CD4-positive, alpha-beta T cell treated with Interleukin-10 for 1 hour (primary cell): Measurements from ENCODE around the gene GSG1L2.
"Not testable (repeated sequence)": the region's sequence is repeated elsewhere in the genome, so short reads cannot be mapped to it uniquely, and the experiment has no call there.

Experiments used
- DNase-seq: peaks from one replicate; pipeline ENCODE4 v3.0.0-alpha.2; 2020

GSG1L2 gene

DNA sequence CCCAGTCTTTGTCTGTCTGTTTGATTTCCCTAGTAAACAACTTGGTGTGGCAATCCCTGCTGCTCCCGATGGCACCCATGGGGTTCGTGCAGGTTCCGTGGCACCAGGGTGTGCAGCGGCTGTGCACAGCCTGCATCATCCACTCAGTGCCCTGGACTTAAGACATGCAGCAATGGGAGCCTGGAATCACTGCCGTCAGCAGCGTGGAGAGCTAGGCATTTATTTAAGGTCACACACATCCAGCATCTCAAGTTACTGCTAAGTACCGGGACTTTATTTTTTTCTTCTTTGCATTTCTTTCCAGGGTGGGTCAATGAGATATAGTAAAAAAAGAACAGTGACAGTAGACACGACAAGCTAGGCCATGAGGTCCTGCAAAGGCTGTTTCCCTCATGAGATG, 33.3 kb downstream of the GSG1L2 start:
- DNase-seq = no peak

DNA sequence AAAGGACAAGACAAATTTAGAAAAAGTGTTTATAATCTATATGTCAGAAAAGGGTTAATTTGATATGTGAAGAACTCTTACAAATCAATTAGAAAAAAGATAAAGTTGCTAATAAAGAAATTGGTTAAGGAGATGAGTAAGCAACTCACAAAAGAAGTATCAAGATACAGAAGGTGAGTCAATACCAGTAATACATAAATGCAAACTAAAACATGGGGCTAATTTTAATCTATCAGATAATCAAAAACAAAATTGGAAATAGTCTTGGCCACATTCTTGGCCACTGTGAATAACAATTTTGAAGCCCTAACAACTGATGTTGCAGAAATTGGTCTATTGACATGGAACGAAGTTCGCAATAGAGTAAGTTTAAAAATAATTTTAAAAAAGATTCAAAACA, 37.3 kb downstream of the GSG1L2 start:
- no peak for DNase-seq

DNA sequence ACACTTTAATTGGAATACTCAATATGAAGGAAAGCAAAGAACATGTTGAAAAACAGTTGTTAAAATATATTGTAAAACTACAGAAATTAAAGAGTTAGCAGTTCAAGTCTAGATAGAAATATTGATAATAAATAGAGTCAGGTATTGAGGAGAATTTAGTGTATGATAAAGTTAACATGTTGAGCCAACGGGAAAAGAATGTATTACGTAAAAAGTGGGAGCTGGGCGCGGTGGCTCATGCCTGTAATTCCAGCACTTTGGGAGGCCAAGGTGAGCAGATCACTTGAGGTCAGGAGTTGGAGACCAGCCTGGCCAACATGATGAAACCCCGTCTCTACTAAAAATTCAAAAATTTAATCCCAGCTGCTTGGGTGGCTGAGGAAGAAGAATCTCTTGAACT, 38.4 kb downstream of the GSG1L2 start:
- not testable (repeated sequence) for DNase-seq

DNA sequence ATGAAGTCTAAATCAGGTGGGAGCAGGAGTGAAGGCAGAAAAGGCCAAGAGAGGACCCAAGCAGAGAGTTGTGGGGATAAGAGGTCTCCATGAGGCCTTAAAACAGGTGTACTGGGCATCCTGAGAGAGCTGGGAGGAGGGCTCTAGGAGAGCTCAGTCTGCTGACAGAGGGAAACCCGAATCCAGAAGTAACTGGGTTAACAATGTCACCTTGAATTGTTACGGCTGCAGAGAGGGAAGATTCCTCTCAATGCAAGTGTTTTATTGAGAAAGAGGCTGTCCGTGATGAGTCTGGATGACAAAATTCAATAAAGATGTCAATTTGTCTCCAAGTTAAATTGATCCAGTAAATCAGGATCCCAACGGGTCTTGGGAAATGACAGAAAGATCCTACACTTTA, 38.8 kb downstream of the GSG1L2 start:
- no peak for DNase-seq

DNA sequence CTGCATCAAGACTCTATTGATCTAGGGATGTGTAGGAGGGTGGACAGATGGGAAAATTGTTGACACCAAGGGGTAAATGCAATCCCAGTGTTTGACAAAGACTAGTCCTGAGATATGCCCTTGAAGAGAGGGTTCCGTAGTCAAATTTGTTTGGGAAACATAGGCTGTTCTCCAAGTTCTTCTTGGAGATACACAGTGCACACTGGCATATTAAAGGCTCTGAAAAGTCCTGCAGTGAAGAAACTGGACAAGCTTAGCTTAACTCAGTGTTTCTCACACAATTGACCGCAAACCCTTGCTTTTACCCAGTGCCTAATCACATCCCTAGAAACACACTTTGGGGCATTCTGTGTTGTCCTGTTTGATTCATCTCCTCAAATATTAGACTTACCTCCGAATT, 41.3 kb downstream of the GSG1L2 start:
- no peak for DNase-seq

DNA sequence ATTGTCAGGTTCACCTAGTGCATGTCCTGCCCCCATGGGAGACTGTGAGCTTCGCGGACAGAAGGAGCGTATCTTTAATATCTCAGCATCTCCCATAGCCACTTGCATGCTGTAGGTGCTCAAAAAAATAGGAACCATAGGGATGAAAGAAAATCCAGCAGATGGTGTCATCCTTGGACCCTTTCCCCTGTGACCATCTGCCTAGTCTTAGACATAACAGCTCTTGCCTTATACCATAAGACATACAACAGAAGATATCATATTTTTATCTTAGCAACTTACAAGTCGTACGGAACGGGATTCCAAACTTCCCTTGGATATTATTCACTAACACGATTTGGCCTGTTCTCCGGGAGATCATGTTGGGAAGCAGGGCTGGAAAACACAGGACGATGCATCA, 45.0 kb downstream of the GSG1L2 start:
- no peak for DNase-seq

DNA sequence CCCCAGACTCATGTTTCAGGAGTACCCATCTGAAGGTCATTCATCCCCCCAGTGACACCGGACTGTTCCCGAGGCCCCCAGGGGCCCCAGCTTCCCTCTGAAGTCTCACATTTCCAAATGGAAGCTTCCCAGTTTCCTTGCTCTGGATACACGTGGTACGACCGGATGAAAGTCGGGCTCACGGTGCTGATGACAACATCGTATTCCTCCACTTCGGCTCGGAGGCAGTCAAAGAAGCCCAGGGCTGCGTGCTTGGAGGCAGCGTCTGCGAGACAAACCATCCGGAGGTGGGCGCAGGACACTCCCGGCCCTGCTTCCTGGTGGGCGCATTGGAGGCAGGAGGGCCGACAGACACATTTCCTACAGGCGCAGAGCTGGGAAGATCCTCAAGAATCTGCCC, 49.2 kb downstream of the GSG1L2 start:
- DNase-seq = no peak

DNA sequence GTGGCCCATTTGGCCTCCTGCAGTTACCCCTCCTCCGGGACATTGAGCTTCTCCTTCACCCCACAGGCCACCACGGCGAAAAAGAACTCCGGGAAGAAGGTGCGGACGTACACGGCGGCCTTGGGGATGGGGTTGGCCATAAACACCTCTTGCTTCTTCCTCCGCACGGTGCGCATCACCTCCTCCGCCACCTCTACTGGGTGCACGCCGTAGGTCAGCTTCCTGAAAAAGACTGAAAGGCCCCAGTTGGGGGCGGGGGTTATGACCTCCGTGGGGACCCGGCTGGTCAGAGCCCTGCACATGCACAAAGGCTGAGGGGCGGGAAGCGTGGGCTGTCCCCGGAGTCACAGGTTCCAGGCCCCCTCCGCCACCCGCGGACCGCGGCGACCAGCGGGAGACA, 50.4 kb downstream of the GSG1L2 start:
- DNase-seq = no peak

DNA sequence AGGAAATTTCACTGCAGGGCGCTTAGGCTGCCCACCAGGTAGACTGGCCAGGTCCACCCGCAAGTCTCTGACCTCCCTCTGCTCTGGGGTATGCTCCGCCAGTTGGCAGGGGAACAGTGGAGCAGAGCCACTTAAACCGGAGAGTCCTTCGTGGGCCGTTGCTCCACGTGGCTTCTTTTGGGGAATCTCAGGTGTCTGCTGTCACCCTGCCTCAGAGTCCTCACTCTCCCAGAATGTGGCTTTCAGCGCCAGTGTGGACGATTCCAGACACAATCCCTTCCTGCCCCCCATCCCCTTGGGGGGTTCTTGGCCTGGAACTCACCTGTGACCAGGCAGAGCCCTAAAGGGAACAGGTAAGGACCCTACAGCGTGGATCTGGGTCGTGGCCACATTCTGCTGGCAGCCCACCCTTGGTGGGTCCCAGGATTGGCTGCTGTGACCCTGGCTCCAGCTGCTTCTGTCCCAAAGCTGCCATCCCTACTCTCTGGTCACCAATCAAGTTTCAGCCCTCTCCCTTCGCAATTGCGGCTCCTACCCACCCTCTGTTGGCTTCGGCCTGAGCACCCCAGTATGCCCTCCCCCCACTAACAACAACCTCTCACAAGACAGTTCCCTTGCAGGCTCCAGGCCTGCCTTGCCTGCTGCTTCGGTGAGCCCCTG, 52.7 kb downstream of the GSG1L2 start:
- no peak for DNase-seq

DNA sequence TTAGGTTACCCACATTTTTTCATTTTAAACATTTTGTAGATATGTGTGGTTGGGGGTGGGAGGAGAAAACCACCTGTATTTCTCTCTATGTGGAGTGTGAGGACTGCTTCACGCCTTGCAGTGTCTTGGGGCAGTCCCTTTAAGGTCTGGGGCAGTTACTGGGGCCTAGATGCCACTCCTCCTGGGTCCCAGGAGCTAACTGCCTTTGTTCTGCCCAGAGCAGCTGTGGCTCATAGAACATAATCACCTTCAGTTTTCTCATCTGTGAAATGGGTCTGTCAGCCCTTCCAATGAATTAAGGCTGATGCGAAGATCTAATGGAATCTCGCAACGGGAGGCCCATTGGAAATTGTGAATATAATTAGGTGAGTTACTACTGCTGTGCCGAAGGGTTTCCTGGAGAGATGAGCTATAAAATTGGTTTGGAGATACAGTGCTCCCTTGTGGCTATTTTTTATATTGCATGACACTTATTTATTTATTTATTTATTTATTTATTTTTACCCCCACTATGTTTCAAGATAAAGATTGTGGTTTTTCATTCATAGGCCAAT, 53.4 kb downstream of the GSG1L2 start:
- peak; percentile 23 for DNase-seq

DNA sequence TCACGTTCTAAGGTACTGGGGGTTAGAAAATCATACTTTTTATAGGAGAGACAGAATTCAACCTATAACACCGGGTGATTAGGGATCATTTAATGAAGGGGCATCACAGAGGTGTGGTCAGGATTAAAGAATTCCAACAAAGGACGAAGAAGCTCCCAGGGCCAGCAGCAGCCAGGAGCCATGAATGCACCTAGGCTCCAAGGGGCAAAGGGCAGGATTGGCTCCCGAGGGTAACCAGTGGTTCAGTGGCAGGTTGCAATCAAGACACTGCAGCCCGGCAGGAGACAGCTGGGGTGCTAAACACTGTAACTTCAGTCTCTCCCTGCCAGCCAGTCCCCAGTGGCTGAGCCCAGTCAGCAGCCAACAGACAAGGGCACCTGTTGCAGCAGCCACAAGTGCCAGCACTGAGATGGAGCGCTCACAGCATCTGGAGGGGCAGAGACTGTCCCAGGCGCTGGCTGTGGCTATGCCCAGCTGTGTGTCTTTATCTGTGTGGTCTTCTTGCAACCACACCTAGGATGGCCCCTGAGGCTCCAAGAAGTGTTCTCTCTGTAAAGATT, 54.4 kb downstream of the GSG1L2 start:
- DNase-seq = no peak

DNA sequence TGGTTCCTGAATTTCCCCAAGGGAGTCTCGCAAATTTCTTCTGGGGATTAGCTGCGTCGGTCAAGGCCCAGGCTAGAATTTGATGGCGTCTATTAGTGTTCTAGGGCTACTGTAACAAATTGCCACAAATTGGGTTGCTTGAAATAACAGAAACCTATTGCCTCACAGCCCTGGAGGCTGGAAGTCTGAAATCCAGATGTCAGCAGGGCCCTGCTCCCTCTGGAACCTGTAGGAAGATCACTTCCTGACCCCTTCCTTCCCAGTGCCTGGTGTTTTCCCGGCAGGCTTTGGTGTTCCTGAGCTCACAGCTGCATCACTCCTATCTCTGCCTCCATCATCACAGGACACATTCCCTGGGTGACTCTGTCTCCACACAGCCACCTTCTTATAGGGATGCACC, 54.9 kb downstream of the GSG1L2 start:
- no peak for DNase-seq

DNA sequence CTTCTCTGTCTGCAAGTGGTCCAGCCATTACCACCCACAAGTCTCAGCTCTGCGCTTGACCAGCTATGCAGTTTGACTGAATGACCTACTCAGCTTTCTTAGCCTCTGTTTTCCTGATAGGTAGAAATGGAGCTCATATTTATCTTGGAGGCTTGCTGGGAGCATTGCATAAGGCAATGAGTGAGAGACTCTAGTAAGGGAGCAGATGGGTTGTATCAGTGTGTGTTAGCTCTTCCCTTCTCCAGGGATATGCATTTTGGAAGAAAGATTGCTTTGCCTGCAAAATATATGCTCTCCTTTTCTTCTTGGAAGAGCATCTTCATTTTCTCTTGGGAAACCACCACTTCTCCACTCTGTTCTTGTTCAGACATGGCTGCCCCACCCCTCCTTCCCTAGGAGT, 56.6 kb downstream of the GSG1L2 start:
- DNase-seq = no peak

DNA sequence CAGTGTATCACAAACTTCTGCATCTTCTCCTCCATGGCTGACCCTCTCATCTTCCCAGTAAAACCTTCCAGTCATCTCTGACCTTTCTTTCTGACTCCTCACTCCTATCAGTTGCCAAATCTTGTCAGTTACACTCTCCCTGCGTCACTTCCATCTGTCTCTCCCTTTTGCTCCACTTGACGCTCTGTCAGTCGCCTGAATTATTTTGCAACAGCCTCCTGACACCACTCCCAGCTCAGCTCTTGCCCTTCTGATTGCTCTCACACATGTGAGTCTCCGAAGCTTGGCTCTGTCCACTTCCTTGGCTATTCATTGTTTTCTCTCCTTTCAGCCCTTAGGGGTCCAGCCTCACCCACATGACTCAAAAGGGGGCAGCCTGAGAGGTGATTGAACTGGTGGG, 58.2 kb downstream of the GSG1L2 start:
- no peak for DNase-seq

DNA sequence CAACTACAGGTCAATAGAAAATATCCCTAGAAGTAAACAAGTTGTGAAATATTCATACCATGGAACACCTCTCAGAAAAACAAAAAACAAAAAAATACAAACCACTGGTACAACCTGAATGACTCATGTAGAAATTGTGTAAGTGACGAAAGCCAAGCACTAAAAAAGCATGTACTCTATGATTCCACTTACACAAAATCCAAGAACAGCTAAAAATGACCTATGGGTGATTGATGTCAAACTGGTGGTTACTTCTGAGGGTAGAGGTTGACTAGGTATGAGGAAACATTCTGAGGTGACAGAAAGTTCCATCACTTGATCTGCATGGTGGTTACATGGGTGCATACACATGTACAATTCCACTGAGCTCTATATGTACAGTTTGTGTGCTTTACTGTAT, 61.6 kb downstream of the GSG1L2 start:
- no peak for DNase-seq

DNA sequence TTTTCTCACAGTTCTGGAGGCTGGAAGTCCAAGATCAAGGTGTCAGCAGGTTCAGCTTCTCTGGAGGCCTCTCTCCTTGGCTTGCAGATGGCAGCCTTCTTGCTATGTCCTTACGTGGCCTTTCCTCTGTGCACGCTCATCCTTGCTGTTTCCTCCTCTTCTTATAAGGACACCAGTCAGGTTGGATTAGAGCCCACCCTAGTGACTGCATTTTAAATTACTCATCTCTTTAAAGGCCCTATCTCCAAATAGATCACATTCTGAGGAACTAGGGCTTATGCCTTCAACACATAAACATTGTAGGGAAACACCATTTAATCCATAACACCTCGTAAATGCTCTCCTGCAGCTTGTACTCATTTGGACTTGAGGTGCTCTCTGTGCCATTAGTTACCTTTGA, 66.8 kb downstream of the GSG1L2 start:
- no peak for DNase-seq
